Spleen (tissue), 13 donors: ENCODE data around the gene CTSK. TPM values are rescaled to one million over a fixed set of nuclear protein-coding genes. Genes with fewer than 3 reads are reported as not detected.
"Not testable (repeated sequence)": the region's sequence is repeated elsewhere in the genome, so short reads cannot be mapped to it uniquely, and the experiment has no call there.

Source experiments
- DNase-seq: peaks from one replicate; pipeline ENCODE4 v3.0.0-alpha.2; 2020
- H3K27ac ChIP-seq, 8 donors: fragments of 200-600 bp; sonication (generic) in 7 of 8; 1 replicate in 4 of 8; 2 replicates in 4 of 8; pipeline versions ENCODE4 v1.5.0 to v1.8.0; 2016 to 2021; ENCODE audit warnings: inconsistent platforms in 4 of 8, mild to moderate bottlenecking in 4 of 8, moderate library complexity in 1 of 8
- H3K27me3 ChIP-seq, 7 donors: fragments of 200-600 bp; sonication (generic) in 6 of 7; replicated peaks in 1 of 7; 1 replicate in 4 of 7; 2 replicates in 3 of 7; pipeline versions ENCODE4 v1.5.0 to v1.8.0; 2016 to 2021; ENCODE audit warnings: inconsistent platforms in 3 of 7, mild to moderate bottlenecking in 1 of 7
- H3K36me3 ChIP-seq, 6 donors: fragments of 200-600 bp; sonication (generic) in 5 of 6; 1 replicate in 4 of 6; 2 replicates in 2 of 6; pipeline versions ENCODE4 v1.5.0 to v1.8.0; 2016 to 2021; ENCODE audit warnings: inconsistent platforms in 2 of 6
- H3K4me1 ChIP-seq, 6 donors: fragments of 200-600 bp; sonication (generic) in 5 of 6; 1 replicate in 3 of 6; 2 replicates in 3 of 6; pipeline versions ENCODE4 v1.5.0 to v1.8.0; 2016 to 2021; ENCODE audit warnings: inconsistent platforms in 3 of 6
- H3K4me3 ChIP-seq, 8 donors: fragments of 200-600 bp; sonication (generic) in 7 of 8; 1 replicate in 4 of 8; 2 replicates in 4 of 8; pipeline versions ENCODE4 v1.5.0 to v1.8.0; 2016 to 2021; ENCODE audit warnings: inconsistent platforms in 4 of 8, mild to moderate bottlenecking in 4 of 8, moderate library complexity in 2 of 8
- H3K9me3 ChIP-seq, 8 donors: fragments of 200-600 bp; sonication (generic) in 7 of 8; 1 replicate in 4 of 8; 2 replicates in 4 of 8; pipeline versions ENCODE4 v1.5.0 to v1.8.0; 2016 to 2021; ENCODE audit warnings: inconsistent platforms in 4 of 8
- POLR2A ChIP-seq, 3 donors: fragments of 450-650 bp; IDR thresholded peaks; one replicate each; pipeline ENCODE4 v1.5.1; 2017; ENCODE audit warnings: antibody characterized with exemption in 3 of 3, mild to moderate bottlenecking in 1 of 3
- POLR2AphosphoS5 ChIP-seq, 3 donors: sonication (generic); formaldehyde crosslinking; IDR thresholded peaks; one replicate each; pipeline ENCODE4 v1.5.1; 2017; ENCODE audit warnings: antibody characterized with exemption in 3 of 3
- WGBS, 5 donors: extraction: QIAGEN DNeasy Blood & Tissue Kit in 3 of 5; methylation state at CpG; one replicate each; pipeline versions ENCODE4 v1.1.5 to v1.1.7; 2013 to 2018; 5-methylcytosine and 5-hydroxymethylcytosine counted together
- intact Hi-C: fragments of 100-400 bp; cut with DNase I; formaldehyde crosslinking; loops from one replicate; pipeline ENCODE4 v1.15.0; 2023; ENCODE audit warnings: low total_unique reads
- long read RNA-seq, 2 donors: transcript quantifications; one replicate each; lab custom pipeline, GENCODE V29; 2026
- polyA plus RNA-seq, 3 donors: library from polyadenylated mRNA; stranded (reverse); fragments of 200-250 nt; gene quantifications; one replicate each; pipeline ENCODE4 v1.2.1, GENCODE V29; 2013
- total RNA-seq, 7 donors: library from RNA; depleted of rRNA in 3 of 7; stranded (reverse); fragments of >200 nt in 3 of 7; fragmentation: NEBNext Ultra II Directional in 4 of 7; extraction: Animal tissue kit (Norgen Biotek cat#: 25700) in 4 of 7; gene quantifications; one replicate each; pipeline versions ENCODE4 v1.1.0 to v1.2.1, GENCODE V29; 2016 to 2021
- TF ChIP-seq, protein P1 (sequence below), 11 experiments: fragments of 200-600 bp in 7 of 11; fragments of 450-650 bp in 4 of 11; sonication (generic) in 4 of 11; IDR thresholded peaks in 8 of 11; conservative IDR thresholded peaks in 3 of 11; 1 replicate in 7 of 11; 2 replicates in 4 of 11; pipeline versions ENCODE4 v1.4.0 to v1.8.0; 2016 to 2021; ENCODE audit warnings: antibody characterized with exemption in 11 of 11, inconsistent platforms in 4 of 11, mild to moderate bottlenecking in 1 of 11
- donor health status: healthy with polysubstance abuse.
- donor health status: DM: no; HTN: no; CAD: no; lungs with moderate emphysema.
- donor health status: DM: no; HTN: no; CAD: no.
- donor health status: Bipolar disorder and iron deficiency.
- donor health status: healthy.
- donor health status: DM: no; HTN: no; CAD: no.
- donor health status: DM: yes; HTN: yes; CAD: no.

The CTSK gene
- total RNA-seq (10 to 100 TPM; 11.5 to 23.6 (median 20.6) TPM), polyA plus RNA-seq (10 to 100 TPM; 28.5 to 68.2 (median 49.2) TPM)
- long read RNA-seq, donor 1, partial matches to known transcripts = 15 of 17 reads
- long read RNA-seq, donor 1, other reads (novel, unspliced or antisense) = 0 of 17 reads
- long read RNA-seq, donor 2, transcript CTSK-201 (8 exons, 1,692 nt) = major isoform, 7 of 15 reads
- long read RNA-seq, donor 2, partial matches to known transcripts = 8 of 15 reads
- long read RNA-seq, donor 2, other reads (novel, unspliced or antisense) = 0 of 15 reads

DNA sequence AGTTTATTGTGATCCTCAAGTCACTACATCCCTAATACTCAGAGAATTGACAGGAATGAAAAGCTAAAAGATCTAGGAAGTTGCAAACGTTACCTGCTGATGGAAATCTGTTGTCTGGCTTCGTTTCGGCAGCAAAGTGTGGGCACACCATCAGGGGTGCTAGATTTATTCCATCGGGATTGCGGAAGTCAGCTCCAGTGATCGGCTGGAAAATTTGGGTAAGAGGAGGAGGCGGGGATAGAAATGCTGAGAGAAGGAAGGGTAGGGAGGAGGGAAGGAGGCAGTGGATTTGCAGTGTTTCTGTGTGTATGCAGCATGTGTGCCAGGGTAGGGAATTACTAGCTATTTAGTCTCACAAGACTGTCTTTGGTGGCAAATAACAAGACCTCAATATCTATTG, at the start of gene CTSK:
Gene CTSK, minus strand, starts transcription at position 140 of the 400 bp plus-strand sequence. CDS start 1,455 bp downstream, outside the sequence.
- TF ChIP-seq, protein P1, sequence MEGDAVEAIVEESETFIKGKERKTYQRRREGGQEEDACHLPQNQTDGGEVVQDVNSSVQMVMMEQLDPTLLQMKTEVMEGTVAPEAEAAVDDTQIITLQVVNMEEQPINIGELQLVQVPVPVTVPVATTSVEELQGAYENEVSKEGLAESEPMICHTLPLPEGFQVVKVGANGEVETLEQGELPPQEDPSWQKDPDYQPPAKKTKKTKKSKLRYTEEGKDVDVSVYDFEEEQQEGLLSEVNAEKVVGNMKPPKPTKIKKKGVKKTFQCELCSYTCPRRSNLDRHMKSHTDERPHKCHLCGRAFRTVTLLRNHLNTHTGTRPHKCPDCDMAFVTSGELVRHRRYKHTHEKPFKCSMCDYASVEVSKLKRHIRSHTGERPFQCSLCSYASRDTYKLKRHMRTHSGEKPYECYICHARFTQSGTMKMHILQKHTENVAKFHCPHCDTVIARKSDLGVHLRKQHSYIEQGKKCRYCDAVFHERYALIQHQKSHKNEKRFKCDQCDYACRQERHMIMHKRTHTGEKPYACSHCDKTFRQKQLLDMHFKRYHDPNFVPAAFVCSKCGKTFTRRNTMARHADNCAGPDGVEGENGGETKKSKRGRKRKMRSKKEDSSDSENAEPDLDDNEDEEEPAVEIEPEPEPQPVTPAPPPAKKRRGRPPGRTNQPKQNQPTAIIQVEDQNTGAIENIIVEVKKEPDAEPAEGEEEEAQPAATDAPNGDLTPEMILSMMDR (IDR thresholded peaks at IDR 0.05 in 8 of 11, conservative IDR thresholded peaks at IDR 0.05 in 3 of 11) = no peak
- TF ChIP-seq POLR2AphosphoS5 (IDR thresholded peaks at IDR 0.05) = peak in 1 of 3 donors; percentile 25
- TF ChIP-seq POLR2A (IDR thresholded peaks at IDR 0.05) = no peak
- Histone ChIP-seq H3K4me3 (peak within 1 kb of the TSS in 5 of 8 donors; percentile 10 to 40 (median 19)), H3K4me1 (peaks cover 6 to 28% (median 12%) of the 10 kb centered on the region in 6 donors), H3K27me3 (no peaks in the 10 kb centered on the region), H3K9me3 (no peaks in the 10 kb centered on the region), H3K27ac (peak within 1 kb of the TSS in 6 of 8 donors; percentile 6 to 45 (median 12)), H3K36me3 (peaks cover 7 to 45% (median 26%) of the 10 kb centered on the region in 6 donors)
- intact Hi-C loops = no loop called here
- no peak for DNase-seq
- WGBS, 5 donors = 60 to 75% (median 69%) methylated on average over 7 of the region's 7 CpGs

DNA sequence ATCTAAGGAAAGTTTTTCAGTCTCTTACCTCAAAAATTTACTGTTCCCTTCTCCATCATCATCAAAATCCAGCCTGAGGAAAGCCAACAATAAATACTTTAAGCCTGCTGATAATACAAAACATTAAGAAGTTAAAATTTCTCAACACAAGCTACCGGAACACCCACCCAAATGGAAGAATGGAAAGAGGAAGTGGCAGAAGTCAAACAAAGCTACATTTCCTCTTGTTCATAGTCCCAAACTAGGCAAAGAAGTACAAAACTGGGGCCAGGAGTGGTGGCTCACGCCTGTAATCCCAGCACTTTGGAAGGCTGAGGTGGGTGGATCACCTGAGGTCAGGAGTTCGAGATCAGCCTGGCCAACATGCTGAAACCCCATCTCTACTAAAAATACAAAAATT, 44.7 kb upstream of the CTSK start:
- H3K27ac ChIP-seq = peak overlapping the region in 7 of 8 donors; percentile 18 to 75 (median 47)
- H3K4me1 ChIP-seq = peaks cover 0 to 22% (median 15%) of the 10 kb centered on the region in 6 donors
- DNase-seq, H3K9me3 ChIP-seq, H3K27me3 ChIP-seq, intact Hi-C loops: not testable (repeated sequence)
- 42 to 68% (median 56%) methylated on average over 3 of the region's 3 CpGs for WGBS, 5 donors
- peaks cover 0 to 97% (median 33%) of the 10 kb centered on the region in 6 donors for H3K36me3 ChIP-seq
- peak overlapping the region in 1 of 8 donors; percentile 15 for H3K4me3 ChIP-seq

- peaks cover 0 to 95% (median 24%) of the 10 kb centered on the region in 6 donors for H3K36me3 ChIP-seq
- H3K9me3 ChIP-seq, H3K27me3 ChIP-seq, H3K27ac ChIP-seq, intact Hi-C loops, H3K4me3 ChIP-seq, DNase-seq: not testable (repeated sequence)
- H3K4me1 ChIP-seq = peaks cover 0 to 22% (median 15%) of the 10 kb centered on the region in 6 donors
- 95 to 99% (median 97%) methylated on average over 18 to 49 of the region's 49 CpGs for WGBS, 5 donors
These were observed 42.8 kb upstream of the CTSK start for GRCh38 chr1:150850801-150851362.

DNA sequence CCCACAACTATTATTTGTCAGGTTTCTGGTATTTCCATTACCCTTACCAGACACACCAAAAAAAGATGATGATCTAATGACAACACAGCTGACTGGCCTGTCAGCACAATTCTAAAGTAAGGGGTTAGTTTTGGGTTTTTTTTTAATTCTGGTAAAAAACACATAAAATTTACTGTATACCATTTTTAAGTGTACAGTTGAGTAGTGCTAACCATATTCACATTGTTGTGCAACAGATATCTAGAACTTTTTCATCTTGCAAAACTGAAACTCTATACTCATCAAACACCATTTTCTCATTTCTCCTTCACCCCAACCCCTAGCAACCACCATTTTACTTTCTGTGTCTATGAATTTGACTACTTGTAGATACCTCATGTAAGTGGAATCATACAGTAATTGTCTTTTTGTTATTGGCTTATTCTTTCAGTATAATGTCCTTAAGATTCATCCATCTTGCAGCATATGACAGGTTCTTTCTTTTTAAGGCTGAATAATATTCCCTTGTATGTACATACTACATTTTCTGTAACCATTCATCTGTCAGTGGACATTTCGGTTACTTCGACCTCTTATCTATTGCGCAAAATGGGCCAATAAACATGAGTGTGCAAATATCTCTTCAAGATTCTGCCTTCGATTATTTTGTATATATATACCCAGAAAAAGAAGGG, 38.5 kb upstream of the CTSK start:
- no peak overlapping the region for H3K4me3 ChIP-seq
- DNase-seq = no peak
- TF ChIP-seq POLR2AphosphoS5 (IDR thresholded peaks at IDR 0.05) (no peak), POLR2A (IDR thresholded peaks at IDR 0.05) (no peak)
- TF ChIP-seq, protein P1 (IDR thresholded peaks at IDR 0.05 in 8 of 11, conservative IDR thresholded peaks at IDR 0.05 in 3 of 11) = no peak
- H3K4me1 ChIP-seq = peaks cover 4 to 24% (median 8%) of the 10 kb centered on the region in 6 donors
- H3K9me3 ChIP-seq = no peaks in the 10 kb centered on the region
- no peak overlapping the region for H3K27ac ChIP-seq
- intact Hi-C loops = no loop called here
- H3K36me3 ChIP-seq = peaks cover 0 to 85% (median 23%) of the 10 kb centered on the region in 6 donors
- no peaks in the 10 kb centered on the region for H3K27me3 ChIP-seq
- 91 to 98% (median 96%) methylated on average over 4 of the region's 4 CpGs for WGBS, 5 donors

GRCh38 chr1:150843474-150843873, 35.4 kb upstream of the CTSK start:
- Histone ChIP-seq H3K27me3 (no peaks in the 10 kb centered on the region), H3K36me3 (peaks cover 0 to 90% (median 25%) of the 10 kb centered on the region in 6 donors), H3K9me3 (no peaks in the 10 kb centered on the region), H3K27ac (no peak overlapping the region), H3K4me1 (peaks cover 4 to 28% (median 8%) of the 10 kb centered on the region in 6 donors), H3K4me3 (no peak overlapping the region)
- TF ChIP-seq POLR2A (IDR thresholded peaks at IDR 0.05) (no peak), POLR2AphosphoS5 (IDR thresholded peaks at IDR 0.05) (no peak)
- TF ChIP-seq, protein P1 (IDR thresholded peaks at IDR 0.05 in 8 of 11, conservative IDR thresholded peaks at IDR 0.05 in 3 of 11) = no peak
- 63 to 83% (median 79%) methylated on average over 2 of the region's 2 CpGs for WGBS, 5 donors
- intact Hi-C loops = no loop called here
- DNase-seq = no peak
